Superior temporal gyrus (tissue), 1 donor: Measurements from ENCODE around the gene ZNF319.

Source experiments
- DNase-seq: peaks from one replicate; pipeline ENCODE4 v3.0.0-alpha.2; 2016; ENCODE audit errors: extremely low spot score

ZNF319 gene

GRCh38 chr16:57999971-58000705, at the start of gene ZNF319:
TSS of gene ZNF319 (minus strand) at chr16:58000672. CDS start at chr16:57998265, 2,407 bp downstream.
- no peak for DNase-seq

- no peak for DNase-seq
Measured at GRCh38 chr16:58049232-58050185, 49.0 kb upstream of the ZNF319 start.

GRCh38 chr16:58048494-58049231, 48.2 kb upstream of the ZNF319 start:
- no peak for DNase-seq

DNA sequence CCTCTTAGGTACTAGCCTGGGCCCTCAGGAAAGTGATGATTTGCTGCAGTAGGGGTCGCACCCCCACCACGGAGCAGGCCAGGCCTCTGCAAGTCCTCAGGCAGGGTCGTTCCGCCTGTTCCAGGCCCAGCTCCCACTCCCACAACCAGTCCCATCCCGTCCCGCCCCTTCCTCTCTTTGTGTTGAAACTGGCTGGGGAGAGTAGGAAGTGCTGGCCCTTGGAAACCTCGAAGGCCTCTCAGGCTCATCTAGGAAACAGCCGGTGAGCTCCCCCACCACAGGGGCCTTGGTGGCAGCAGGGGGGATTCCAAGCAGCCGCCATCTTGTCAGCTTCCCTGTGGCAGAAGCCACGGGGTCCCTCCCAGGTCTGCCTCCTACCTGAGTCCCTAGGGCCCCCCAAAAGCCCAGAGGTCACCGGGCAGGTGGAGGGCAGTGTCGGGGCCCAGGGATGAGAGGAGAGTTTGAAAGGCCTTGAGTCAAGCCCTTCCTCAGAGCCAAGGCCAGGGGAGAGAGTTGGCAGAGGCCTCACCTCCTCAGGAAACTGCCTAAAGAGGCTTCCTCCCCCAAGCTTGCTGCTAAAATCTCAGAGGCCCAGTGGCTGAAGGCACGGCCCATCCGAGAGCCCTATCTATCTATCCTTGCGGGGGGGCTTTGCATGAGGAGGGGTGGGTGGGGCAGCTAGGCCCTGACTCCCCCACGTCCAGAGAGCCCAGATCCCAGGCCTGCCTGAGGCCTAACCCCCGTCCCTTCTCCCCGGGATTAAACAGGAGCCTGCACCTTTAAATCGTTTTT, 47.3 kb upstream of the ZNF319 start:
- DNase-seq, result no peak

GRCh38 chr16:58046936-58047335, 46.5 kb upstream of the ZNF319 start:
- DNase-seq, result no peak

- no peak for DNase-seq
Measured at GRCh38 chr16:58046054-58046881, 45.8 kb upstream of the ZNF319 start.

GRCh38 chr16:58045096-58045495, 44.6 kb upstream of the ZNF319 start:
- DNase-seq, result no peak

GRCh38 chr16:58044266-58045019, 44.0 kb upstream of the ZNF319 start:
- no peak for DNase-seq

- no peak for DNase-seq
Measured at GRCh38 chr16:58043571-58044155, 43.2 kb upstream of the ZNF319 start.

GRCh38 chr16:58042886-58043515, 42.5 kb upstream of the ZNF319 start:
- no peak for DNase-seq

- no peak for DNase-seq
Measured at GRCh38 chr16:58042001-58042885, 41.8 kb upstream of the ZNF319 start.

GRCh38 chr16:58041628-58041955, 41.1 kb upstream of the ZNF319 start:
- DNase-seq, result no peak

GRCh38 chr16:58040945-58041627, 40.6 kb upstream of the ZNF319 start:
- no peak for DNase-seq

DNA sequence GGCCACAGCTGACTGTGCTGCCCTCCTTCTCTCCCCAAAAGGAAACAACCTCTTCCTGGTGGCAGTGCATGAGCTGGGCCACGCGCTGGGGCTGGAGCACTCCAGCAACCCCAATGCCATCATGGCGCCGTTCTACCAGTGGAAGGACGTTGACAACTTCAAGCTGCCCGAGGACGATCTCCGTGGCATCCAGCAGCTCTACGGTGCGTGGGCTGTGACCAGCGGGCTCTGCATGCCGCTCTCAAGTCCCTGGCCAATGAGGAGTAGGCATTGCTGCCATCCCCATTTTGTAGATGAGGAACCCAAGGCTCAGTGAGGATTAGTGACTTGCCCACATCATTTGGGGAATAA, 40.0 kb upstream of the ZNF319 start:
- no peak for DNase-seq

GRCh38 chr16:58039829-58040495, 39.5 kb upstream of the ZNF319 start:
- no peak for DNase-seq

DNA sequence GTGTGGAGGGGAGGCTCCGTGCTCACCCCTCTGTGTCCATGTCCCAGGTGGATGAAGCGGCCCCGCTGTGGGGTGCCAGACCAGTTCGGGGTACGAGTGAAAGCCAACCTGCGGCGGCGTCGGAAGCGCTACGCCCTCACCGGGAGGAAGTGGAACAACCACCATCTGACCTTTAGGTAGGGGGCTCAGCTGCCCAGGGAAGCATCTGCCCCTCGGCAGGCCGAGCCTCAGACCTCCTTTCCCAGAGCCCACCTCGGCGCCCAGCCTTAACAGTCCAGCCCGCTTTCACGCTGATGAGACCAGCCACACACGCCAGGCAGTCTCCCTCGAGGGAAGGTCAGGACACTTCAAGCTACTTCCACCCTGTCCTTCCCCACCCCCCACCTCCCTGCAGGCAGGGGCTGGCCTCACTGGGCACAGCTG, 37.8 kb upstream of the ZNF319 start:
- no peak for DNase-seq
